Keratinocyte (primary cell): ENCODE measurements around the gene RIPOR2. TPM values are rescaled to one million over a fixed set of nuclear protein-coding genes. Genes with fewer than 3 reads are reported as not detected.

ENCODE experiments used
- DNase-seq: peaks from one replicate; pipeline ENCODE4 v3.0.0-alpha.2; 2011; ENCODE audit warnings: low read depth, missing footprints, low spot score
- FAIRE-seq: peaks from 2 replicates; lab custom pipeline; 2011; peaks lifted over from hg19 to GRCh38; lab: Jason Lieb, UNC
- H2AFZ ChIP-seq: 2 replicates; pipeline ENCODE4 v1.6.0; 2012; ENCODE audit warnings: low read length, control low read depth, inconsistent platforms; ENCODE audit not compliant: control insufficient read depth
- H3K27ac ChIP-seq: 2 replicates; pipeline ENCODE4 v1.5.1; 2011; ENCODE audit warnings: low read length; ENCODE audit not compliant: control insufficient read depth, insufficient read depth
- H3K27me3 ChIP-seq: 3 replicates; pipeline ENCODE4 v1.6.0; 2011; ENCODE audit warnings: low read length; ENCODE audit not compliant: control insufficient read depth, insufficient read depth; ENCODE audit errors: extremely low read depth
- H3K36me3 ChIP-seq, 2 experiments: 2 replicates in 1 of 2; 3 replicates in 1 of 2; pipeline ENCODE4 v1.5.1; 2011; ENCODE audit warnings: low read length in 2 of 2, mild to moderate bottlenecking in 1 of 2; ENCODE audit not compliant: control insufficient read depth in 2 of 2, insufficient read depth in 2 of 2; ENCODE audit errors: extremely low read depth in 1 of 2
- H3K4me1 ChIP-seq: 3 replicates; pipeline ENCODE4 v1.5.1; 2011; ENCODE audit warnings: low read length; ENCODE audit not compliant: control insufficient read depth, insufficient read depth; ENCODE audit errors: extremely low read depth
- H3K4me2 ChIP-seq: 3 replicates; pipeline ENCODE4 v1.6.0; 2011; ENCODE audit warnings: low read depth, low read length; ENCODE audit not compliant: control insufficient read depth, insufficient read depth; ENCODE audit errors: extremely low read depth
- H3K4me3 ChIP-seq, 3 experiments: fragments of 200-600 bp in 1 of 3; sonication (generic) in 1 of 3; 2 replicates in 2 of 3; 3 replicates in 1 of 3; pipeline ENCODE4 v1.5.1; 2011 to 2016; ENCODE audit warnings: low read length in 3 of 3, mild to moderate bottlenecking in 3 of 3, control low read depth in 2 of 3, inconsistent platforms in 1 of 3, low read depth in 1 of 3, mixed read lengths in 1 of 3, mixed run types in 1 of 3, moderate library complexity in 1 of 3; ENCODE audit not compliant: control insufficient read depth in 2 of 3, insufficient read depth in 2 of 3; ENCODE audit errors: extremely low read depth in 1 of 3
- H3K79me2 ChIP-seq: 2 replicates; pipeline ENCODE4 v1.6.0; 2012; ENCODE audit warnings: low read length; ENCODE audit not compliant: control insufficient read depth, insufficient read depth
- H3K9ac ChIP-seq: 3 replicates; pipeline ENCODE4 v1.6.0; 2011; ENCODE audit warnings: low read length; ENCODE audit not compliant: control insufficient read depth, insufficient read depth; ENCODE audit errors: extremely low read depth
- H3K9me1 ChIP-seq: 3 replicates; pipeline ENCODE4 v1.6.0; 2011; ENCODE audit warnings: low read length; ENCODE audit not compliant: control insufficient read depth, insufficient read depth; ENCODE audit errors: extremely low read depth
- H3K9me3 ChIP-seq: 2 replicates; pipeline ENCODE4 v1.5.1; 2012; ENCODE audit warnings: low read depth, low read length; ENCODE audit not compliant: control insufficient read depth
- H4K20me1 ChIP-seq: 3 replicates; pipeline ENCODE4 v1.6.0; 2011; ENCODE audit warnings: low read length; ENCODE audit not compliant: control insufficient read depth, insufficient read depth; ENCODE audit errors: extremely low read depth
- EZH2 ChIP-seq: IDR thresholded peaks from one replicate; pipeline ENCODE4 v1.6.1; 2012; ENCODE audit warnings: inconsistent platforms, mild to moderate bottlenecking, low read length, moderate library complexity
- dilution Hi-C: fragments of 300-500 bp; cut with MboI; formaldehyde crosslinking; loops from one replicate; pipeline ENCODE4 v1.7.0; 2020; ENCODE audit warnings: low sequenced_read_pairs; ENCODE audit not compliant: extremely low pct_ligation_motif_present
- polyA plus RNA-seq, 5 experiments: library from polyadenylated mRNA; depleted of rRNA in 3 of 5; stranded (reverse) in 3 of 5; stranded (forward) in 1 of 5; unstranded in 1 of 5; fragments of >200 nt; gene quantifications; 1 replicate in 1 of 5; 2 replicates in 3 of 5; 3 replicates in 1 of 5; pipeline versions ENCODE4 v1.2.1 to v1.2.3, GENCODE V29; 2011 to 2012; ENCODE audit warnings: missing spikeins in 2 of 5, low read depth in 1 of 5, low replicate concordance in 1 of 5
- TF ChIP-seq, protein P1 (sequence below), 3 experiments: IDR thresholded peaks in 1 of 3; conservative IDR thresholded peaks in 1 of 3; optimal IDR thresholded peaks in 1 of 3; 2 replicates in 2 of 3; 3 replicates in 1 of 3; pipeline versions ENCODE3 to v1.5.1; 2011; ENCODE audit warnings: low read length in 3 of 3, mild to moderate bottlenecking in 3 of 3, moderate library complexity in 2 of 3, control low read depth in 1 of 3, inconsistent platforms in 1 of 3; ENCODE audit not compliant: insufficient read depth in 2 of 3; ENCODE audit errors: extremely low read depth in 1 of 3

The RIPOR2 gene
- polyA plus RNA-seq, 1 donor (not counting 4 experiments of a cell fraction or from before 2014, with no cell fraction given): 0.07 TPM

DNA sequence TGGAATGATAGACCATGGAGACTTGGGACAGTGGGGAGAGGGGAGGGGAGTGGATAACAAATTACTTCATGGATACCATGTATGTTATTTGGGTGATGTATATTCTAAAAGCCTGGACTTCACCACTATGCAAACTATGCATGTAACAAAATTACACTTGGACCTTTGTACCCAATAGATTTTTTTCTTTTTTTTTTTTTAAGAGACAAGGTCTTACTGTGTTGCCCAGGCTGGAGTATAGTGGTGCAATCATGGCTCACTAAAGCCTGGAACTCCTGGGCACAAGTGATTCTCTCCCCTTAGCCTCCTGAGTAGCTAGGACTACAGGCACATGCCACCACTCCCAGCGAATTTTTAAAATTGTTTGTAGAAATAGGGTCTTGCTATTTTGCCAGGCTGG lies 45.3 kb downstream of the RIPOR2 start:
- Histone ChIP-seq H3K27me3 (no peaks in the 10 kb centered on the region), H4K20me1 (no peaks in the 10 kb centered on the region), H2AFZ (no peak overlapping the region), H3K9me1 (no peaks in the 10 kb centered on the region), H3K4me3 (no peak overlapping the region), H3K9ac (no peak overlapping the region), H3K79me2 (no peaks in the 10 kb centered on the region), H3K9me3 (no peaks in the 10 kb centered on the region), H3K36me3 (no peaks in the 10 kb centered on the region), H3K27ac (no peak overlapping the region), H3K4me1 (no peaks in the 10 kb centered on the region), H3K4me2 (no peak overlapping the region)
- FAIRE-seq: no peak
- TF ChIP-seq, protein P1, sequence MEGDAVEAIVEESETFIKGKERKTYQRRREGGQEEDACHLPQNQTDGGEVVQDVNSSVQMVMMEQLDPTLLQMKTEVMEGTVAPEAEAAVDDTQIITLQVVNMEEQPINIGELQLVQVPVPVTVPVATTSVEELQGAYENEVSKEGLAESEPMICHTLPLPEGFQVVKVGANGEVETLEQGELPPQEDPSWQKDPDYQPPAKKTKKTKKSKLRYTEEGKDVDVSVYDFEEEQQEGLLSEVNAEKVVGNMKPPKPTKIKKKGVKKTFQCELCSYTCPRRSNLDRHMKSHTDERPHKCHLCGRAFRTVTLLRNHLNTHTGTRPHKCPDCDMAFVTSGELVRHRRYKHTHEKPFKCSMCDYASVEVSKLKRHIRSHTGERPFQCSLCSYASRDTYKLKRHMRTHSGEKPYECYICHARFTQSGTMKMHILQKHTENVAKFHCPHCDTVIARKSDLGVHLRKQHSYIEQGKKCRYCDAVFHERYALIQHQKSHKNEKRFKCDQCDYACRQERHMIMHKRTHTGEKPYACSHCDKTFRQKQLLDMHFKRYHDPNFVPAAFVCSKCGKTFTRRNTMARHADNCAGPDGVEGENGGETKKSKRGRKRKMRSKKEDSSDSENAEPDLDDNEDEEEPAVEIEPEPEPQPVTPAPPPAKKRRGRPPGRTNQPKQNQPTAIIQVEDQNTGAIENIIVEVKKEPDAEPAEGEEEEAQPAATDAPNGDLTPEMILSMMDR (optimal IDR thresholded peaks at IDR 0.05 in 1 of 3, IDR thresholded peaks at IDR 0.05 in 1 of 3, conservative IDR thresholded peaks at IDR 0.05 in 1 of 3; ENCODE audit: extremely low read depth in 1 of 3, insufficient read depth in 2 of 3, low read length in 3 of 3): no peak
- no peak for TF ChIP-seq EZH2
- no peak for DNase-seq
- dilution Hi-C loops: no loop called here

DNA sequence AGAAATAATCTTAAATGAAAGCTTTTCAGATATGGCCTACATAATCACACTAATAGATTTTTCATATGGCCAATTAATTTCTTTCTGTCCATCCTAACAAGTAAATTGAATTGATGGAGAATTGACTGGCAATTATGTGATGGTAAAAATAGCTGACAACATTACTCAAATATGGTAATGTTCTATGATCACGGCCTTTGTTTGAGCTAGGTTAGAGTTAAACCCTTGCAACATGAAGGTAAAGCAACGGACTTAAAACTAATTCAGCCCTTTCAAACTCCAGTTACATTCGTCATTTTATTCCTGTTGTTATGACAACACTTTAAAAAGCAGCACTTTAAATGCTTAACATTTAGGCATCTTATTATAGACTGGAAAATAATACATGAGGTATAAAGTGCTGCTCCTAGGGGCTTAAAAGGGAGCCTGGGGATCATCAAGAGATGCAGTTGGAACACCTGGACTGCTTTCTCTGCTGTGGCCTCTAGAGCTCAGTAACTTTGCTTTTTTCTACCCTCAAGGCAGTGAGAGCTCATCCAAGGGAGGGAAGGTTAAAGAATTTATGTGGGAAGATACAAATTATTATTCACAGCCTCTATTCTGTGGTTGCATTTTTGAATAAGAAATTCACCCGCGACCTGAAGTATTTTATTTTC lies 46.9 kb downstream of the RIPOR2 start:
- DNase-seq: no peak
- H3K4me3 ChIP-seq: no peak overlapping the region
- H3K4me2 ChIP-seq: no peak overlapping the region
- H3K36me3 ChIP-seq: no peaks in the 10 kb centered on the region
- dilution Hi-C loops: no loop called here
- H4K20me1 ChIP-seq: no peaks in the 10 kb centered on the region
- H2AFZ ChIP-seq: no peak overlapping the region
- no peak for FAIRE-seq
- TF ChIP-seq, protein P1 (optimal IDR thresholded peaks at IDR 0.05 in 1 of 3, IDR thresholded peaks at IDR 0.05 in 1 of 3, conservative IDR thresholded peaks at IDR 0.05 in 1 of 3; ENCODE audit: extremely low read depth in 1 of 3, insufficient read depth in 2 of 3, low read length in 3 of 3): no peak
- TF ChIP-seq EZH2: no peak
- no peaks in the 10 kb centered on the region for H3K9me1 ChIP-seq
- H3K79me2 ChIP-seq: no peaks in the 10 kb centered on the region
- no peak overlapping the region for H3K9ac ChIP-seq
- H3K27me3 ChIP-seq: no peaks in the 10 kb centered on the region
- H3K4me1 ChIP-seq: no peaks in the 10 kb centered on the region
- no peak overlapping the region for H3K27ac ChIP-seq
- no peaks in the 10 kb centered on the region for H3K9me3 ChIP-seq
